Activated CD8-positive, alpha-beta T cell treated with anti-CD3 and anti-CD28 coated beads, Interleukin-2, amount 10 ng/mL, durations not matched to agents 7 days and 5 days (primary cell): ENCODE measurements around the gene NENF. TPM values are rescaled to one million over a fixed set of nuclear protein-coding genes. Genes with fewer than 3 reads are reported as not detected.
A peak's percentile ranks its signal among the peaks of the same experiment; 100 is the strongest.

Experiments used
- ATAC-seq: fragments of 150-1000 bp; cut with Tn5 transposase; one replicate; pipeline ENCODE4 v1.10.0; 2021; ENCODE audit warnings: moderate library complexity
- CTCF ChIA-PET: fragments of 350-600 bp; sonication (Branson Sonifier 250); formaldehyde crosslinking; loops from one replicate; lab custom pipeline; 2021; ENCODE audit warnings: antibody characterized with exemption; lab: Charles Lee
- POLR2A ChIA-PET: fragments of 350-600 bp; sonication (Branson Sonifier 250); formaldehyde crosslinking; loops from one replicate; lab custom pipeline; 2021; ENCODE audit warnings: antibody characterized with exemption; lab: Charles Lee
- DNase-seq: peaks from one replicate; pipeline ENCODE4 v3.0.0-alpha.2; 2020
- H3K27ac Mint-ChIP-seq: one replicate; pipeline ENCODE4 v1.8.0; 2021; ENCODE audit warnings: mild to moderate bottlenecking, mixed read lengths
- H3K27me3 Mint-ChIP-seq: one replicate; pipeline ENCODE4 v1.8.0; 2021; ENCODE audit warnings: low read depth, mixed read lengths
- H3K36me3 Mint-ChIP-seq: one replicate; pipeline ENCODE4 v1.8.0; 2021; ENCODE audit warnings: low read depth, mixed read lengths
- H3K4me1 Mint-ChIP-seq: one replicate; pipeline ENCODE4 v1.8.0; 2021; ENCODE audit warnings: low read depth, mixed read lengths
- H3K4me3 Mint-ChIP-seq: one replicate; pipeline ENCODE4 v1.8.0; 2021; ENCODE audit warnings: mild to moderate bottlenecking, mixed read lengths
- H3K9me3 Mint-ChIP-seq: one replicate; pipeline ENCODE4 v1.8.0; 2022; ENCODE audit warnings: mixed read lengths; ENCODE audit not compliant: insufficient read depth
- total RNA-seq, 2 experiments: library from RNA; stranded (reverse); gene quantifications; one replicate each; pipeline ENCODE4 v1.2.3, GENCODE V29; 2021

The NENF gene
- total RNA-seq, 2 experiments from 2014 or later = 29.2 to 29.3 TPM

DNA sequence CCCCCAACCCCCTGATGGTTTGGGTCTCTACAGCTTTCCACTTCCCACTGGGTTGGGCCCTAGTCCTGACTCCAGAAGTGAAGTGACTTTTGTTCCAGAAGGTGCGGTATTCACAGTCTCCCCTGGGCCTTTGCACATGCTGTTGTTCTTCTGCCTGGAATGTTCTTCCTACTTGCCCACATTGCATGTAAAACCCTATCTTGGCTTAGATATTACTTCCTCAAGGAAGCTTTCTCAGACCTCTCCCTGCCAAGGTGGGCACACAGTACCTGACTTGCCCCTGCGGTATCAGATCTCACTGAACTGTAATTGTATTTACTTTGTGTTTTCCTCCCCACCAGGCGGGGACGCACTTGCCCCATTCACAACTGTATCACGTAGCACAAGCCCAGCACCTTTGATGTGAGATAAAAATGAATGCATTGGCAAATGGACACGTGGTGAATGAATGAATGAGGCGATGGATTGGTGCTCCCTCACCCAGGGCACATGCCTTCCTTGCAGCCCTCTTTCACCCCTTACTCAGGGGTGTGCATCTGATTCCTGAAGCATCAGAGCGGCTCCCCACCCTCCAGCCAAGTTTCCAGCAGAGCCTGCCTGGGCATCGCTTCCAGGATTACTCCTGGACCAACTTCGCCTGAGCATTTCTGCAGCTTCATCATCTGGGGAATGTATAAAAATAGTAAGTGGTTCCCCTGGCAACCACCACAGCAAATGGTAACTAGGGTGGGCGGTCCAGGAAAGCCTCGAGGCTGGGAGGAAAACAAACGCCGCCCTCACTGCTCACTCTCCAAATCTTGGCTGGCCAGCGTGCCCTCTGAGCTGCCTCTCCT is 19.8 kb downstream of the NENF start:
- no peak overlapping the region for H3K27ac Mint-ChIP-seq
- H3K36me3 Mint-ChIP-seq = no peaks in the 10 kb centered on the region
- no peak overlapping the region for H3K4me3 Mint-ChIP-seq
- H3K9me3 Mint-ChIP-seq = no peaks in the 10 kb centered on the region
- ATAC-seq (no peak), DNase-seq (no peak)
- ChIA-PET POLR2A (no interaction called here), CTCF (interaction anchor here (0.7 to 1.3 kb wide), 3 partner anchors 26 to 772 kb away, joined by 3 to 5 read pairs (median 3); no protein-coding TSS in a partner anchor)
- no peaks in the 10 kb centered on the region for H3K27me3 Mint-ChIP-seq
- H3K4me1 Mint-ChIP-seq = peaks cover 2% of the 10 kb centered on the region

DNA sequence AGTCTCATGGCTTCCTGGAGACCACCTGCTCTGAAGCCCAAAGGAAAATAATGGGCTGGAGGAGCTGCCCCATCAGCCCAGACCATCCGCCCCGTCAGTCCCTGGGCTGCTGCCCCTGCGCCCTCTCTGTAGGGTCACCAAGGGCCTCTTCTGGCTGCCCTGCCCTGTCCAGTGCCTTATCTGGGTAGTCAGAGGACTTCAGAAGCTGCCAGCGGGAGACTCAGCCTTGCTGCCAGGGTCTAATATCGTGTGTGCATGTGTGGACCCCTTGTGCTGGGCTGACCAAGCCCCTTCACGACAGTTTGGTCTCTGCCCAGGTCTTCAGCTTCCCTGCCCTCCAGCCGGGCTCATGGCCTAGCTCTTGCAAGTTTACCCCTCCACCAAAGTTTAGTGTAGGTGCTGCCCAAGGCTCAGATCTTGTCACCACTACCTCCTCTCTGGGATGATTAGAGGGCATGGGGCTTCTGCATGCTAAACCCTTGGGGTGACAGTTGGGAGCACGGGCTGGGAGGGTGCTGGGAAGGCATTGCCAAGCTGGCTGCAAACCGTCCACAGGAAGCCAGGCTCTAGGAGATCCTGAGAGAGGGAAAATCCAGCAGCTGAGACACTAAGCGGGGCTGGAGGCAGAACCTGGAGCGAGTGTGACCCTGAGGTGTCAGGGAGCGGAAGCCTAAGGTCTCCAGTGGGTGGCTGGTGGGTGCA is 20.6 kb downstream of the NENF start:
- no peak overlapping the region for H3K4me3 Mint-ChIP-seq
- no peaks in the 10 kb centered on the region for H3K27me3 Mint-ChIP-seq
- no peak for ATAC-seq
- ChIA-PET CTCF (interaction anchor here (0.7 to 4.6 kb wide), 5 partner anchors 161 to 773 kb away, joined by 3 to 60 read pairs (median 4); no protein-coding TSS in a partner anchor), POLR2A (no interaction called here)
- DNase-seq = no peak
- H3K4me1 Mint-ChIP-seq = peaks cover 4% of the 10 kb centered on the region
- no peak overlapping the region for H3K27ac Mint-ChIP-seq
- no peaks in the 10 kb centered on the region for H3K36me3 Mint-ChIP-seq
- no peaks in the 10 kb centered on the region for H3K9me3 Mint-ChIP-seq

DNA sequence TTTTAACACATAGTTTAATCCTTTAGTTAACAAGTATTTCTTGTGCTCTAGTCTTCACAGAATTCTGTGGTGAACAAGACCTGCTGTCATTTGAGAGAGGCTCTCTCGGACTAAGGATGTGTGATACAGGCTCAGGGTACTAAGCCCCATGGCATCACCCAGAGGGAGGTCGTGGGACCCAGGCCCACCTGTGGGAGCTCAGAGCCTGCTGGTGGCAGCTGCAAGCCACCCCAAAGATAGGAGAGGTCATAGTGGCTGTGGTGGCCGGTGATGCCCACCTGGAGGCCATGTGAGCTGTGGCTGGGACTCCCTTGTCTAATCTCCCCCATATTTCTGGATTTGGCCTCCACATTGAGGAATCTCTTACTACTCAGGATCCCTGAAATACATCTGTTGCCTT is 22.0 kb downstream of the NENF start:
- ATAC-seq = no peak
- POLR2A ChIA-PET = interaction anchor here (0.6 kb wide), 1 partner anchor 411 kb away, joined by 3 read pairs; no protein-coding TSS in a partner anchor
- no peak for DNase-seq
- no peaks in the 10 kb centered on the region for H3K9me3 Mint-ChIP-seq
- no peaks in the 10 kb centered on the region for H3K27me3 Mint-ChIP-seq
- H3K36me3 Mint-ChIP-seq = no peaks in the 10 kb centered on the region
- no peak overlapping the region for H3K4me3 Mint-ChIP-seq
- H3K27ac Mint-ChIP-seq = no peak overlapping the region
- CTCF ChIA-PET = interaction anchor here (0.9 to 5.7 kb wide), 34 partner anchors 11 to 779 kb away, joined by 3 to 132 read pairs (median 13); partner anchors contain the start of genes DTL, INTS7, NEK2 and NENF
- peaks cover 15% of the 10 kb centered on the region for H3K4me1 Mint-ChIP-seq

DNA sequence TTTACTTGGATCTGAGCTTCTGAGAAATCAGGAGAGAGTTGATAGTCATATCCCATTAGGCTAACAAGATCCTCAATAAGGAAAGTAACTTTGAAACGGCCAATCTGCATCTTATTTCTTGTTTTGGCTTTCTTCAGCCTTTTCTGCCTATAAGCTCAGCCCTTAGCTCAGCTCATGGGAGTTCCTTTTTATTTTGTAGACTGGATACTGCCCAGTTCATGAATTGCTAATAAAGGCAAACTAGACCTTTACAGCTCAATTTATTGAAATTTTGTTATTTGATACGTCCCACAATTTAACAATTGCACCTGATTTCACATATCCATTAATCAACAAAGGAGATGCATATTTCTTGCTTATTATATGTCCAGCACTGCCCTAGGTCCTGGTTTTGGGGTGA is 22.7 kb downstream of the NENF start:
- no peak overlapping the region for H3K27ac Mint-ChIP-seq
- no peak for ATAC-seq
- no peak for DNase-seq
- H3K9me3 Mint-ChIP-seq = no peaks in the 10 kb centered on the region
- H3K4me1 Mint-ChIP-seq = peaks cover 15% of the 10 kb centered on the region
- POLR2A ChIA-PET = interaction anchor here (0.6 kb wide), 1 partner anchor 412 kb away, joined by 3 read pairs; no protein-coding TSS in a partner anchor
- no peaks in the 10 kb centered on the region for H3K27me3 Mint-ChIP-seq
- CTCF ChIA-PET = interaction anchor here (0.7 to 5.7 kb wide), 105 partner anchors 8 to 848 kb away, joined by 3 to 132 read pairs (median 6); partner anchors contain the start of genes DTL, INTS7, NEK2 and NENF
- H3K4me3 Mint-ChIP-seq = no peak overlapping the region
- no peaks in the 10 kb centered on the region for H3K36me3 Mint-ChIP-seq

DNA sequence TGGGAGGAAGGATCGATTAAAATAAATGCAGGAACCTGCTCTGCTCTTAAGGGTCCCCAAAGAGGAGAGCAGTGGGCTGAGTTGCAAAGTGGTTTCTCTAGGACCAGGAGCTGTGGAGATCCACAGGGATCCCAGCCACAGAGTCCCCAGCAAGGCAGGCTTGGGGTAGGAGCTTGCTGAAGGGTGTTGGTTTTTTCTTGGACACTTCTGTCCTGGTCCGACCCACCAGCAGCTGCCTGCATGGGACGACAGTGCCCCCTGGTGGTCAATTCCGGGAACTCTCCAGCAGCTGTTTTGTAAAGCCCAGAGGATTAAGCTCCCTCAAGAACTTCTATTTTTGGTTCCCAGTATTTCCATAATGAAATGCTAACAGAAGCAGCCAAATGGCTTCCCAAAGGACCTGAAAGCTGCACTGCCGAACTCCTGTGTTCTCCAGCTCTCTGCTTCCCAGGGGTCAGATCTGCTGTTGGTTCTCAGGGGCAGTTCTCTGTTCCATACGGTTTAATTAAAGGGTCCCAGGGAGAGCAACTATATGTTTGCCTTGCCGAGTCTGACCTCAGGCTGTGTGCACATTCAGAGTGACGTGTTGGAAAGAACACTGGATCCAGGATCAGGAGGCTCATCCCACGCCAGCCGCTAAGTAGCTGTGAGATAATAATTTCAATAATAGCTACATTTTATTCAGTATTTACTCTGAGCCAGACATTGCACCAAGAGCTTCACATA is 23.2 kb downstream of the NENF start:
- ChIA-PET POLR2A (interaction anchor here (0.6 kb wide), 1 partner anchor 293 kb away, joined by 3 read pairs; no protein-coding TSS in a partner anchor), CTCF (interaction anchor here (0.6 to 5.7 kb wide), 130 partner anchors 9 to 848 kb away, joined by 3 to 132 read pairs (median 5); partner anchors contain the start of genes DTL, FLVCR1, INTS7 and NEK2)
- H3K27me3 Mint-ChIP-seq = no peaks in the 10 kb centered on the region
- DNase-seq (peak; percentile 89), ATAC-seq (peak; percentile 78)
- H3K27ac Mint-ChIP-seq = no peak overlapping the region
- H3K4me3 Mint-ChIP-seq = no peak overlapping the region
- no peaks in the 10 kb centered on the region for H3K9me3 Mint-ChIP-seq
- H3K36me3 Mint-ChIP-seq = no peaks in the 10 kb centered on the region
- peaks cover 15% of the 10 kb centered on the region for H3K4me1 Mint-ChIP-seq

DNA sequence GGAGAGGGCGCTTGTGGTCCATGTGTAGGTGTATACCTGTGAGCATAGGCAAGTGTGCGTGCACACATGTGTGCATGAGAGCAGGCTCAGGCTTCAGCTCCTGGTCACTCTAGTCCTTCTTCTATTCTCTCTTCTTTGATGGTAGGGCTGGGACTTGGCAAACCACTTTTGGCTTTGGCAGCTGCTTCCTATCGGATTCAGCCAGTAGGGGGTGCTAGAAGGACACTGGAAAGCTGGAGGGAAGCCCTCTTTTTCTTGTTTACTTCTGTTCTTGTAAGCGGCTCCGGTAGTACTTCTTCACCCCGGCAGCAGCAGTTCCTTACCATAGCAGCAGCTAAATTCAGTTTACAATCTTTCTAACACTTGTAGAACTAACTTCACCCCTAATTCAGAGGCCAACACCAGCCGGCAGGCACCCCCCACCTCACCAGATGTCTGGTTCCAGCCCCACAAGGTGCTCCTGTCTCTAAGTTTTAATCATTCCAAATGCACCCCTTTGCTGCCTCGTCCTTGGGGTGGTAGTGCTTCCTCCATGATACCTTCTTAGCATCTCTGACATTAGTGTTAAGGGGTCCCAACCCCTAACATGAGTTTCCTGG is 25.1 kb downstream of the NENF start:
- ChIA-PET POLR2A (interaction anchor here (0.8 kb wide), 1 partner anchor 422 kb away, joined by 3 read pairs; the partner anchor contains the start of genes DTL and INTS7), CTCF (interaction anchor here (0.6 to 5.7 kb wide), 51 partner anchors 8 to 782 kb away, joined by 3 to 132 read pairs (median 4); partner anchors contain the start of genes DTL, INTS7, NEK2 and NENF)
- H3K4me1 Mint-ChIP-seq = peaks cover 13% of the 10 kb centered on the region
- no peaks in the 10 kb centered on the region for H3K36me3 Mint-ChIP-seq
- H3K4me3 Mint-ChIP-seq = no peak overlapping the region
- no peaks in the 10 kb centered on the region for H3K27me3 Mint-ChIP-seq
- no peak overlapping the region for H3K27ac Mint-ChIP-seq
- no peaks in the 10 kb centered on the region for H3K9me3 Mint-ChIP-seq
- DNase-seq = peak; percentile 80
- no peak for ATAC-seq

DNA sequence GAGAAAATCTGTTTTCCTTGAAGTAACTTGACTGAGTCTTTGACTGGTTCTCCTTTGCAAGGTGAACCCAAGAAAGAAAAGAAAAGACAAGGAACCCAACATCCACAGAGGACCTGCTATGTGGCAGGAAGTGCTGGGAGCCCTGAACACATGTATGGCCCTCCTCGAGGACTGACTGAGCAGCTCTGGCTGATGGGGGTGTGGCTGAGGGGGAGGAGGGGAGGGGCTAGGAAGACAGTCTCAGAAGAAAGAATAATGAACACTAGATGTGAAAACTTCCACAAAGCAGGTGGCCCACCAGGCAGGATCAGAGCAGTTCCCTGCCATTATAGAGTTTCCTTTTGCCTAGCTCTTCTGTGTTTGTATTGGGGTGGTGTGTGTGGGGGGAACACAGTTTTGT is 26.1 kb downstream of the NENF start:
- ATAC-seq (peak; percentile 49), DNase-seq (peak; percentile 39)
- ChIA-PET POLR2A (interaction anchor here (0.6 kb wide), 1 partner anchor 1019 kb away, joined by 3 read pairs; no protein-coding TSS in a partner anchor), CTCF (interaction anchor here (0.6 to 5.7 kb wide), 10 partner anchors 9 to 777 kb away, joined by 3 to 132 read pairs (median 6); partner anchors contain the start of genes DTL and INTS7)
- Mint-ChIP-seq H3K36me3 (no peaks in the 10 kb centered on the region), H3K27me3 (no peaks in the 10 kb centered on the region), H3K27ac (peak overlapping the region; percentile 32), H3K4me3 (no peak overlapping the region), H3K4me1 (peaks cover 13% of the 10 kb centered on the region), H3K9me3 (no peaks in the 10 kb centered on the region)

DNA sequence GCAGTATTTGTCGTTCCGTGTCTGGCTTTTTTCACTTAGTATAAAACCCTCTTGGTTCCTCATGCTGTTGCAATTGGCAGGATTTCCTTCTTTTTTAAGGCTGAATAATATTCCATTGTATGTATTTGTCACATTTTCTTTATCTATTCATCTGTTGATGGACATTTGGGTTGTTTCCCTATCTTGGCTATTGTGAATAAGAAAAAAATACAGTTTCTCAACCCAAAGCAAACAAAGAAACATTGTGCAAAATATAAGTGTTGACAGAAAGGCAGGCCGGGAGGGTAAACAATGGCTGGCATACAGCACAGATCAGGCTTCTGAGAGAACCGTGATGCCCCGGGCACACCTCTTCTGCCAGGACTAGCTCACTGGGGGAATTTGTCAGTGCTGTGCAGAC is 26.9 kb downstream of the NENF start:
- Mint-ChIP-seq H3K4me3 (no peak overlapping the region), H3K9me3 (no peaks in the 10 kb centered on the region), H3K27me3 (no peaks in the 10 kb centered on the region), H3K36me3 (no peaks in the 10 kb centered on the region), H3K27ac (no peak overlapping the region), H3K4me1 (peaks cover 13% of the 10 kb centered on the region)
- DNase-seq = no peak
- CTCF ChIA-PET = interaction anchor here (0.9 to 5.7 kb wide), 4 partner anchors 17 to 424 kb away, joined by 3 to 101 read pairs (median 30); partner anchors contain the start of genes DTL and INTS7
- POLR2A ChIA-PET = interaction anchor here (0.6 kb wide), 1 partner anchor 292 kb away, joined by 3 read pairs; no protein-coding TSS in a partner anchor
- ATAC-seq = no peak

DNA sequence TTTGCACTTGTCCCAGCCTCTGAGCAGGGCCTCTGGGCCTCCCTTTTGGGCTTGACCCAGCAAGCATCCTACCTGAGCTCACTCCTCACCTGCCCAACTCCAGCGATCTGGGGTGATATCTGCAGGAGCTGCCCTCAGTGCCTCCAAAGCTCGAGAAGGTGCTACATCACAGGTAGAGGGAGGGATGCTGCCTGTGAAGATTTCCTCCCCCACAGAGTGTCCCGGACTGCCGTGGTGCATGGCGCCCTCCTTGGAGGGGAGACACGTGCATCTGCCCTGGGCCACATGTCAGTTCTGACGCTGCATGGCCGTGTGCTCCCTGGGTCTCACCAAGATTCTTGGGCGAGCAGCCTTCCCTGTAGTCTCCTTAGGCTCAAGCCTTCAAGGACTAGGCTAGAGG is 27.7 kb downstream of the NENF start:
- Mint-ChIP-seq H3K4me1 (peaks cover 13% of the 10 kb centered on the region), H3K27me3 (no peaks in the 10 kb centered on the region), H3K4me3 (no peak overlapping the region), H3K27ac (no peak overlapping the region), H3K9me3 (no peaks in the 10 kb centered on the region), H3K36me3 (no peaks in the 10 kb centered on the region)
- no peak for ATAC-seq
- no peak for DNase-seq
- CTCF ChIA-PET = interaction anchor here (0.9 kb wide), 1 partner anchor 17 kb away, joined by 3 read pairs; no protein-coding TSS in a partner anchor
- POLR2A ChIA-PET = no interaction called here

DNA sequence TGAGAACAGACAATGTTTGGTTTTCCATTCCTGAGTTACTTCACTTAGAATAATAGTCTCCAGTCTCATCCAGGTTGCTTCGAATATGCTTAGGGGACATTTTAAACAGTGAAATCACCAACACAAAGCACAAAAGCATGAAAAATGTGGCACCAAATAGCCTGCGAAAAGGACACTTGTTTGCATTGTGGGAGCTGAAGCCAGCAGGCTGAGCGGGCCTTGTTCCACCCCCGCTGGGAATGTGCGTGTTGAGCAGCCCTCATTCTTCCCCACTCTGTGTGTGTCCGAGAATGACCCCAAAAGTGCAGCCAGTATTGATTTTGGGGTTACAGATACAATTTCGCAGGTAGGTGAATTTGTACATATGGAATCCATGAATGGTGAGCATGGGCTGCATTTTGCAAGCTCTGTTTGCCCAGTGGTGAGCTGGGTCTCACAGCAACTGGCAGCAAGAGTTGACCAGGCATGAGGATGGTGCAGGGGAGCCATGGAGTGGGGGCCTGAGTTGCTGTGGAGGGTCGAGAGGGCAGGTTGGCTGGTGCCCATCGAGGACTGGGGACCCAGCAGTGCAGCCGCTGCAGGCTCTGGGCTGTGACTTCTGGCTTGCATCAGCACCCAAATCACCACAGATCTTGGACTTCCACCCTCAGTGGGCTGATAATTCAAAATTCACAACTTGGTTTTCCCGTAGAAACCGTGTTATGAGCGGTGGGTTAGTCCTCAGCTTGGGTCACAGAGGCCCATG is 29.4 kb downstream of the NENF start:
- ChIA-PET CTCF (interaction anchor here (0.6 to 0.7 kb wide), 2 partner anchors 15 to 128 kb away, joined by 3 read pairs; no protein-coding TSS in a partner anchor), POLR2A (no interaction called here)
- Mint-ChIP-seq H3K4me3 (no peak overlapping the region), H3K27me3 (no peaks in the 10 kb centered on the region), H3K36me3 (no peaks in the 10 kb centered on the region), H3K4me1 (peaks cover 13% of the 10 kb centered on the region), H3K27ac (no peak overlapping the region), H3K9me3 (no peaks in the 10 kb centered on the region)
- DNase-seq = no peak
- no peak for ATAC-seq
